Measurements from ENCODE around the gene DNAI2. TPM values are rescaled to one million over a fixed set of nuclear protein-coding genes. Genes with fewer than 3 reads are reported as not detected.
"Not testable (repeated sequence)": the region's sequence is repeated elsewhere in the genome, so short reads cannot be mapped to it uniquely, and the experiment has no call there.

Gene DNAI2
- polyA plus RNA-seq, 1 donor from 2014 or later = not detected

DNA sequence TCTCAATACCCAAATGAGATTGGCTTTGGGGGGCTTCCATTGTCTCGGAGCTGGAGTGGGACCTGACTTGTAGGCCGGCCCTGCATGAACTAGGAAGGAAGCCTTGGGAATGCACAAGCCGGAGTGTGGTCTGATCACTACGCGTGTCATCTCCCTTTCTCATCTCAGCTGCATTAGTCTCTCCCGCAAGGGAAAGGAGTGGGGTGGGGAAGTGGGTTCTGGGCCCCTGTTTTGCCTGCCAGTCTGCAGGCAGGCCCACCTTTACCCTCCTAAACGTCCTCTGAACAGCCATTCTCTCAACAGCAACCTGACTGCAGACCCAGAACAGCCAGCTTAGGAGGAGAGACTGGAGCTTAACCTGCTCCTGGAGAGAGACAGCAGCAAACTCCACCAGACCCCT, 11.4 kb upstream of the DNAI2 start:
- Histone ChIP-seq H3K4me3 (ENCODE audit: low read length) (no peak overlapping the region), H3K27me3 (ENCODE audit: insufficient read depth, low read depth, low read length) (no peaks in the 10 kb centered on the region), H3K9me2 (ENCODE audit: insufficient read depth, low read length) (no peaks in the 10 kb centered on the region), H3K9ac (ENCODE audit: low read length) (no peak overlapping the region), H3K36me3 (ENCODE audit: insufficient read depth, low read length) (no peaks in the 10 kb centered on the region), H2AFZ (ENCODE audit: low read depth, low read length) (no peak overlapping the region), H3K27ac (ENCODE audit: low read length) (no peak overlapping the region), H4K20me1 (ENCODE audit: insufficient read depth) (no peaks in the 10 kb centered on the region), H3K4me2 (ENCODE audit: low read length) (no peak overlapping the region), H3K79me2 (replicated peaks; ENCODE audit: insufficient read depth, low read length) (no peaks in the 10 kb centered on the region), H3F3A (ENCODE audit: insufficient read depth, low read length, poor library complexity, severe bottlenecking) (no peaks in the 10 kb centered on the region), H3K9me3 (ENCODE audit: low read length) (no peaks in the 10 kb centered on the region)
- TF ChIP-seq REST (IDR thresholded peaks at IDR 0.05; ENCODE audit: borderline replicate concordance) = no peak
- TF ChIP-seq EZH2 (IDR thresholded peaks at IDR 0.05; ENCODE audit: borderline replicate concordance, insufficient read depth, low read length, poor library complexity, severe bottlenecking) = no peak
- no peak for TF ChIP-seq CTCF (IDR thresholded peaks at IDR 0.05; ENCODE audit: poor library complexity, severe bottlenecking)
- TF ChIP-seq POLR2AphosphoS5 (IDR thresholded peaks at IDR 0.05) = no peak
- TF ChIP-seq EP300 (conservative IDR thresholded peaks at IDR 0.05; ENCODE audit: poor library complexity, severe bottlenecking) = no peak
- TF ChIP-seq RAD21 (conservative IDR thresholded peaks at IDR 0.05) = no peak
- TF ChIP-seq TAF1 (IDR thresholded peaks at IDR 0.05; ENCODE audit: low read depth) = no peak
- no peak for TF ChIP-seq SMC3 (conservative IDR thresholded peaks at IDR 0.05; ENCODE audit: poor library complexity)
- TF ChIP-seq MXI1 (conservative IDR thresholded peaks at IDR 0.05; ENCODE audit: poor library complexity, severe bottlenecking) = no peak

- not testable (repeated sequence) for H3K9me2 ChIP-seq (ENCODE audit: insufficient read depth, low read length); H3K4me2 ChIP-seq (ENCODE audit: low read length); H4K20me1 ChIP-seq (ENCODE audit: insufficient read depth); H3K27ac ChIP-seq (ENCODE audit: low read length); H3K36me3 ChIP-seq (ENCODE audit: insufficient read depth, low read length); H3K9ac ChIP-seq (ENCODE audit: low read length); H2AFZ ChIP-seq (ENCODE audit: low read depth, low read length); H3F3A ChIP-seq (ENCODE audit: insufficient read depth, low read length, poor library complexity, severe bottlenecking); H3K79me2 ChIP-seq (replicated peaks; ENCODE audit: insufficient read depth, low read length); H3K9me3 ChIP-seq (ENCODE audit: low read length); H3K4me3 ChIP-seq (ENCODE audit: low read length); H3K27me3 ChIP-seq (ENCODE audit: insufficient read depth, low read depth, low read length)
Observed at GRCh38 chr17:74267054-74267453, 7.0 kb upstream of the DNAI2 start.

DNA sequence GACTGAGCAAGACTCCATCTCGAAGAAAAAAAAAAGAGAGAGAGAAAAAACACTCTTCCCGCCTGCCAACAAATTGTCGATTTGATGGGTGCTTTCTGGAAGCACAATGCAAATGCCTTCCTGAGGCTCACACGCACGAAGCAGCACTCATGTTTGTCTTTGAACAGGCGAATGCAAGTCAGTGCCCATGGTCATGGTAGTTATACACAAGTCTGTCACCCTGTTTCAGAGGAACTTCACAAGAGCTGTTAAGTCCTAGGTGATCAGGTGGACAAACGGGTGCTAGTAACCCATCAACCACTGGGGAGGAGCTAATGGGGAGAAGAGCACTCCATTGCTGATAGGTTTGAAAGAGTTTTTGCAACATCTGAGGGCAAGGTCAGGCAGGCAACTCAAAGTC, 6.5 kb upstream of the DNAI2 start:
- Histone ChIP-seq H3K27ac (ENCODE audit: low read length) (no peak overlapping the region), H3K27me3 (ENCODE audit: insufficient read depth, low read depth, low read length) (no peaks in the 10 kb centered on the region), H3K4me3 (ENCODE audit: low read length) (no peak overlapping the region), H3K9ac (ENCODE audit: low read length) (no peak overlapping the region), H3K4me2 (ENCODE audit: low read length) (no peak overlapping the region), H4K20me1 (ENCODE audit: insufficient read depth) (no peaks in the 10 kb centered on the region), H3K36me3 (ENCODE audit: insufficient read depth, low read length) (no peaks in the 10 kb centered on the region), H3K79me2 (replicated peaks; ENCODE audit: insufficient read depth, low read length) (no peaks in the 10 kb centered on the region), H3F3A (ENCODE audit: insufficient read depth, low read length, poor library complexity, severe bottlenecking) (no peaks in the 10 kb centered on the region), H2AFZ (ENCODE audit: low read depth, low read length) (no peak overlapping the region), H3K9me2 (ENCODE audit: insufficient read depth, low read length) (no peaks in the 10 kb centered on the region), H3K9me3 (ENCODE audit: low read length) (no peaks in the 10 kb centered on the region)
- TF ChIP-seq SMC3 (conservative IDR thresholded peaks at IDR 0.05; ENCODE audit: poor library complexity) (no peak), EP300 (conservative IDR thresholded peaks at IDR 0.05; ENCODE audit: poor library complexity, severe bottlenecking) (no peak), RAD21 (conservative IDR thresholded peaks at IDR 0.05) (no peak), EZH2 (IDR thresholded peaks at IDR 0.05; ENCODE audit: borderline replicate concordance, insufficient read depth, low read length, poor library complexity, severe bottlenecking) (no peak), CTCF (IDR thresholded peaks at IDR 0.05; ENCODE audit: poor library complexity, severe bottlenecking) (no peak), MXI1 (conservative IDR thresholded peaks at IDR 0.05; ENCODE audit: poor library complexity, severe bottlenecking) (no peak), TAF1 (IDR thresholded peaks at IDR 0.05; ENCODE audit: low read depth) (no peak), REST (IDR thresholded peaks at IDR 0.05; ENCODE audit: borderline replicate concordance) (no peak)

All from neural cell (in vitro differentiated cells).